Measurements from ENCODE around the gene CSTPP1.

DNA sequence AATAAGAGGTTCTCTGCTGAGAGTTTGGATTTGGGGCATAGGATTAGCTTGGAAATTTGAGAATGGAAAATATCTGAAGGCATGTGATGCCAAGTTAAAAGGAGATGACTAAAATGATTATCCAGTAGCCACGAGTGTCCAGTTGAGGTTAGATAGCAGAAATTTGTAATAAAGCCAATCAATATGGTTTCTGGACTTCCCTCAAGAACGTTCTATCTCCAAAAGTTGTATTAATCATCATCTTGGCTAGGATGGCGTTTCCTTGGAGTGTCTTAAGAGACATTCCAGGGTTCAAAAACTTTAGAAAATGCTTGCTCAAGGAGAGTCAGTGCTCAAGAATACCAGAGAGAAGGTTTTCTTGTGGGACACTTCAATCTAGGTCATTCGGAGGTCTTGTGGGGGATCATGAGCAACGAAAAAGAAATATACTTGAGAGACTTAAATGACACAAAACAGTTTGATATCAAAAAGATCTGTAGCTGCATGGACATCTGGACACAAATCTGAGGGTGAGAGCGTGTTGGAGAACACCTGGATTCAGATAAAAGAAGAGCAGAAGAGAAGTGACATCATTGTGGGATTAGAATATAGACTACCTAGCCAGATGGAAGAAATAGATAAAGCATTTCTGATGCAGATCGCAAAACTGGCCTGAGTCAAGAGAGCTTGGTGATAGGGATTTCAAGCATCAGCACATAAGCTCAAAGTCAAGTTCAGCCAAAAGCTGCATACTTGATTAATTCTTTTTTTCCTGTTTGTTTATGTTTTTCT is 142.4 kb downstream of the CSTPP1 start:
- TF ChIP-seq POLR2A (IDR thresholded peaks at IDR 0.05) = no peak
- TF ChIP-seq, protein P1, sequence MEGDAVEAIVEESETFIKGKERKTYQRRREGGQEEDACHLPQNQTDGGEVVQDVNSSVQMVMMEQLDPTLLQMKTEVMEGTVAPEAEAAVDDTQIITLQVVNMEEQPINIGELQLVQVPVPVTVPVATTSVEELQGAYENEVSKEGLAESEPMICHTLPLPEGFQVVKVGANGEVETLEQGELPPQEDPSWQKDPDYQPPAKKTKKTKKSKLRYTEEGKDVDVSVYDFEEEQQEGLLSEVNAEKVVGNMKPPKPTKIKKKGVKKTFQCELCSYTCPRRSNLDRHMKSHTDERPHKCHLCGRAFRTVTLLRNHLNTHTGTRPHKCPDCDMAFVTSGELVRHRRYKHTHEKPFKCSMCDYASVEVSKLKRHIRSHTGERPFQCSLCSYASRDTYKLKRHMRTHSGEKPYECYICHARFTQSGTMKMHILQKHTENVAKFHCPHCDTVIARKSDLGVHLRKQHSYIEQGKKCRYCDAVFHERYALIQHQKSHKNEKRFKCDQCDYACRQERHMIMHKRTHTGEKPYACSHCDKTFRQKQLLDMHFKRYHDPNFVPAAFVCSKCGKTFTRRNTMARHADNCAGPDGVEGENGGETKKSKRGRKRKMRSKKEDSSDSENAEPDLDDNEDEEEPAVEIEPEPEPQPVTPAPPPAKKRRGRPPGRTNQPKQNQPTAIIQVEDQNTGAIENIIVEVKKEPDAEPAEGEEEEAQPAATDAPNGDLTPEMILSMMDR (IDR thresholded peaks at IDR 0.05) = no peak

All from lower leg skin (tissue), 3 donors.